HEK293 (cell line): ENCODE measurements around the gene LHB.
A peak's percentile ranks its signal among the peaks of the same experiment; 100 is the strongest.

Experiments
- CTCF ChIA-PET: fragments of 350-600 bp; formaldehyde crosslinking; extraction: SDS; loops from one replicate; lab custom pipeline; 2021; ENCODE audit warnings: antibody characterized with exemption; lab: Yijun Ruan, JAX
- POLR2A ChIA-PET: fragments of 300-600 bp; formaldehyde crosslinking; extraction: SDS; loops from one replicate; lab custom pipeline; 2020; ENCODE audit warnings: antibody characterized with exemption, inconsistent platforms; lab: Yijun Ruan, JAX
- H3K27ac ChIP-seq: fragments of 200-500 bp; sonication (Bioruptor generic); 2 replicates; pipeline ENCODE4 v1.5.1; 2014; ENCODE audit warnings: low read depth, low read length, control low read depth, inconsistent platforms; ENCODE audit errors: extremely low read depth
- H3K36me3 ChIP-seq, 2 experiments: fragments of 200-500 bp in 1 of 2; sonication (Bioruptor generic) in 1 of 2; 1 replicate in 1 of 2; 2 replicates in 1 of 2; pipeline ENCODE4 v1.5.1; 2014 to 2017; ENCODE audit warnings: inconsistent platforms in 2 of 2, low read length in 2 of 2; ENCODE audit not compliant: control insufficient read depth in 2 of 2, insufficient read depth in 1 of 2
- H3K4me1 ChIP-seq: fragments of 200-500 bp; sonication (Bioruptor generic); 2 replicates; pipeline ENCODE4 v1.5.1; 2014; ENCODE audit warnings: mild to moderate bottlenecking, low read length, inconsistent platforms; ENCODE audit not compliant: control insufficient read depth, insufficient read depth
- H3K4me3 ChIP-seq: 2 replicates; pipeline ENCODE4 v1.5.1; 2011; ENCODE audit warnings: low read depth, mild to moderate bottlenecking, control low read depth, low read length, moderate library complexity
- H3K9me3 ChIP-seq: fragments of 200-500 bp; sonication (Bioruptor generic); 2 replicates; pipeline ENCODE4 v1.5.1; 2014; ENCODE audit warnings: low read depth, low read length, inconsistent platforms; ENCODE audit not compliant: control insufficient read depth, insufficient read depth
- EGR2 ChIP-seq: fragments of 450-650 bp; formaldehyde crosslinking; IDR thresholded peaks from 2 replicates; pipeline ENCODE4 v1.5.1; 2016; ENCODE audit warnings: low read depth, missing biosample characterization, missing genetic modification characterization
- FEZF1 ChIP-seq: fragments of 450-650 bp; formaldehyde crosslinking; IDR thresholded peaks from 2 replicates; pipeline ENCODE4 v1.5.1; 2016; ENCODE audit warnings: missing biosample characterization, missing genetic modification characterization
- KLF1 ChIP-seq: fragments of 450-650 bp; formaldehyde crosslinking; IDR thresholded peaks from 2 replicates; pipeline ENCODE4 v1.5.1; 2016; ENCODE audit warnings: missing biosample characterization, missing genetic modification characterization
- MEIS1 ChIP-seq: sonication (generic); formaldehyde crosslinking; IDR thresholded peaks from 2 replicates; pipeline ENCODE4 v1.8.1; 2022; ENCODE audit warnings: missing genetic modification reagents, mild to moderate bottlenecking, borderline replicate concordance
- SP3 ChIP-seq: fragments of 450-650 bp; formaldehyde crosslinking; IDR thresholded peaks from 2 replicates; pipeline ENCODE4 v1.5.1; 2016; ENCODE audit warnings: missing biosample characterization, missing genetic modification characterization
- ZBTB8A ChIP-seq: fragments of 450-650 bp; formaldehyde crosslinking; IDR thresholded peaks from 2 replicates; pipeline ENCODE4 v1.5.1; 2016; ENCODE audit warnings: missing biosample characterization, missing genetic modification characterization
- ZNF112 ChIP-seq: fragments of 450-650 bp; formaldehyde crosslinking; IDR thresholded peaks from 2 replicates; pipeline ENCODE4 v1.5.0; 2017; ENCODE audit warnings: missing biosample characterization, missing genetic modification characterization
- ZNF214 ChIP-seq: fragments of 450-650 bp; formaldehyde crosslinking; IDR thresholded peaks from 2 replicates; pipeline ENCODE4 v1.5.1; 2017; ENCODE audit warnings: missing biosample characterization, mild to moderate bottlenecking, missing genetic modification characterization, borderline replicate concordance
- ZNF366 ChIP-seq: fragments of 450-650 bp; formaldehyde crosslinking; conservative IDR thresholded peaks from 2 replicates; pipeline ENCODE4 v1.5.1; 2016; ENCODE audit warnings: missing biosample characterization, missing genetic modification characterization
- ZNF398 ChIP-seq: fragments of 450-650 bp; formaldehyde crosslinking; IDR thresholded peaks from 2 replicates; pipeline ENCODE4 v1.5.1; 2017; ENCODE audit warnings: missing biosample characterization, missing genetic modification characterization
- ZNF473 ChIP-seq: fragments of 450-650 bp; formaldehyde crosslinking; IDR thresholded peaks from 2 replicates; pipeline ENCODE4 v1.5.1; 2017; ENCODE audit warnings: missing biosample characterization, missing genetic modification characterization
- ZNF561 ChIP-seq: fragments of 450-650 bp; IDR thresholded peaks from 2 replicates; pipeline ENCODE4 v1.5.1; 2018; ENCODE audit warnings: missing biosample characterization, missing genetic modification characterization, borderline replicate concordance
- ZNF610 ChIP-seq: fragments of 450-650 bp; formaldehyde crosslinking; IDR thresholded peaks from 2 replicates; pipeline ENCODE4 v1.5.1; 2016; ENCODE audit warnings: missing biosample characterization, missing genetic modification characterization, borderline replicate concordance
- ZSCAN23 ChIP-seq: fragments of 450-650 bp; formaldehyde crosslinking; IDR thresholded peaks from 2 replicates; pipeline ENCODE4 v1.5.1; 2016; ENCODE audit warnings: missing biosample characterization, missing genetic modification characterization
- TF ChIP-seq, protein P1 (sequence below): fragments of 450-650 bp; formaldehyde crosslinking; IDR thresholded peaks from 2 replicates; pipeline ENCODE4 v1.5.1; 2016; ENCODE audit warnings: missing biosample characterization, missing genetic modification characterization
- TF ChIP-seq, protein P2 (sequence below): fragments of 450-650 bp; formaldehyde crosslinking; IDR thresholded peaks from 2 replicates; pipeline ENCODE4 v1.5.1; 2016; ENCODE audit warnings: missing biosample characterization, missing genetic modification characterization

LHB gene

DNA sequence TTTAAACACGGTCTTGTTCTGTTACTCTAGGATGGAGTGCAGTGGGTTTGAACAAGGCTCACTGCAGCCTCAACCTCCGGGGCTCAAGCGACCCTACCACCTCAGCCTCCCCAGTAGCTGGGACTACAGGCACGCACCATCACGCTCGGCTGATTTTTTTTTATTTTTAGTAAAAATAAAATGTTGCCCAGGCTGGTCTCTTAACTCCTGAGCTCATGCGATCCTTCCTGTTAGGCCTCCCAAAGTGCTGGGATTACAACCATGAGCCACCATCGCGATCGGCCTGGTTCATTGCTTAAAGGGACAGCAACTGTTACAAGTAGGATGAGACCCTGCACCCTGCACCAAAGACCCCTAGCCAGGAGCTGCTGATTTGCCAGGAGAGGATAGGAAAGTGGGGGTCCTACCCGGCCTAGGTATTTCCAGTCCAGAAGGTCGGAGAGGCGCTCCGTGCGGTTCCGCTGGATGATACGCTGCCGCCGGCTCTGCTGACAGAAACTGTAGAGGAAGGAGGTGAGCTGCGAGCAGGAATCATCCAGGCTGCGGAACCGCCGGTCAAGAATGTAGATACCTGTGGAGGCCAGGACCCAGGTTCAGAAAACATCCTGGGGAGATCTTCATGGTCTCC is 46.6 kb downstream of the LHB start:
- Histone ChIP-seq H3K36me3 (peaks cover 20 to 67% of the 10 kb centered on the region in 2 experiments; a peak in 2 of 3 replicates), H3K27ac (no peak overlapping the region), H3K4me1 (0 out of 2 replicates have a peak, but pooled peaks cover 4% of the 10 kb centered on the region), H3K4me3 (no peak overlapping the region), H3K9me3 (no peaks in the 10 kb centered on the region)
- TF ChIP-seq SP3 (tag by site-specific recombination) = peak; percentile 11; the same call in 1 of the 2 replicates
- no peak for TF ChIP-seq EGR2 (tag by site-specific recombination)
- no peak for TF ChIP-seq FEZF1
- TF ChIP-seq, protein P1, sequence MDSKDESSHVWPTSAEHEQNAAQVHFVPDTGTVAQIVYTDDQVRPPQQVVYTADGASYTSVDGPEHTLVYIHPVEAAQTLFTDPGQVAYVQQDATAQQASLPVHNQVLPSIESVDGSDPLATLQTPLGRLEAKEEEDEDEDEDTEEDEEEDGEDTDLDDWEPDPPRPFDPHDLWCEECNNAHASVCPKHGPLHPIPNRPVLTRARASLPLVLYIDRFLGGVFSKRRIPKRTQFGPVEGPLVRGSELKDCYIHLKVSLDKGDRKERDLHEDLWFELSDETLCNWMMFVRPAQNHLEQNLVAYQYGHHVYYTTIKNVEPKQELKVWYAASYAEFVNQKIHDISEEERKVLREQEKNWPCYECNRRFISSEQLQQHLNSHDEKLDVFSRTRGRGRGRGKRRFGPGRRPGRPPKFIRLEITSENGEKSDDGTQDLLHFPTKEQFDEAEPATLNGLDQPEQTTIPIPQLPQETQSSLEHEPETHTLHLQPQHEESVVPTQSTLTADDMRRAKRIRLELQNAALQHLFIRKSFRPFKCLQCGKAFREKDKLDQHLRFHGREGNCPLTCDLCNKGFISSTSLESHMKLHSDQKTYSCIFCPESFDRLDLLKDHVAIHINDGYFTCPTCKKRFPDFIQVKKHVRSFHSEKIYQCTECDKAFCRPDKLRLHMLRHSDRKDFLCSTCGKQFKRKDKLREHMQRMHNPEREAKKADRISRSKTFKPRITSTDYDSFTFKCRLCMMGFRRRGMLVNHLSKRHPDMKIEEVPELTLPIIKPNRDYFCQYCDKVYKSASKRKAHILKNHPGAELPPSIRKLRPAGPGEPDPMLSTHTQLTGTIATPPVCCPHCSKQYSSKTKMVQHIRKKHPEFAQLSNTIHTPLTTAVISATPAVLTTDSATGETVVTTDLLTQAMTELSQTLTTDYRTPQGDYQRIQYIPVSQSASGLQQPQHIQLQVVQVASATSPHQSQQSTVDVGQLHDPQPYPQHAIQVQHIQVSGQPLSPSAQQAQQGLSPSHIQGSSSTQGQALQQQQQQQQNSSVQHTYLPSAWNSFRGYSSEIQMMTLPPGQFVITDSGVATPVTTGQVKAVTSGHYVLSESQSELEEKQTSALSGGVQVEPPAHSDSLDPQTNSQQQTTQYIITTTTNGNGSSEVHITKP = no peak
- CTCF ChIA-PET = interaction anchor here (0.6 to 5.5 kb wide), 56 partner anchors 8 to 432 kb away, joined by 3 to 63 read pairs (median 4); partner anchors contain the start of genes DHDH, GYS1, HSD17B14 and NUCB1
- POLR2A ChIA-PET = interaction anchor here (0.5 to 3.2 kb wide), 13 partner anchors 8 to 182 kb away, joined by 3 to 16 read pairs (median 4); partner anchors contain the start of genes DHDH, GYS1, NUCB1 and PPP1R15A

- ChIA-PET POLR2A (interaction anchor here (1.3 to 3.2 kb wide), 6 partner anchors 8 to 174 kb away, joined by 3 to 16 read pairs (median 11); partner anchors contain the start of genes GYS1, PPP1R15A and RUVBL2), CTCF (interaction anchor here (0.6 to 5.5 kb wide), 21 partner anchors 10 to 331 kb away, joined by 3 to 63 read pairs (median 4); partner anchors contain the start of genes DHDH, GYS1, HSD17B14 and RUVBL2)
- Histone ChIP-seq H3K9me3 (no peaks in the 10 kb centered on the region), H3K4me3 (no peak overlapping the region), H3K27ac (no peak overlapping the region), H3K36me3 (peaks cover 14 to 65% of the 10 kb centered on the region in 2 experiments; a peak in 2 of 3 replicates), H3K4me1 (peaks cover 6% of the 10 kb centered on the region)
- TF ChIP-seq ZNF112 (tag by site-specific recombination) (no peak), ZBTB8A (tag by site-specific recombination) (no peak), ZNF561 (tag by site-specific recombination) (no peak)
These were observed 47.4 kb downstream of the LHB start for GRCh38 chr19:48969276-48970138.

DNA sequence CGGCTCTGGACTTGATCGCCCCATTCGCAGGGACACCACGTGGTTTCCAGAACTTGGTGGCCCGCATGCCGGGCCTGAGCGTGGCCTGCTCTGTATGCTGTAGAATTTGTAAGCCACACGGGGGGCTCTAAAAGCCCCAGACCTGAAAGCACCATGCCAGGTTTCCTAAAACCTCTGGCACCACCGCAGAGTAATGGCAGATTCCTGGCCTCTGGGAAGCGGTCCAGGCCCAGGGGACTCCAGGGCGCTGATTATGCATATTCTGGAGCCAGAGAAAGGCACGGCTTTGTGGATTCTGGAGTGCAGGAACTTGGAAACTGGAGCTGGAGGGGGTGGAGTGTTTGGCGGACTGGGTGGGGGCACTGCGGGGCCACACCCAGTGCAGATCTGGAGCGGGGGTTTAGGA is 48.1 kb downstream of the LHB start:
- Histone ChIP-seq H3K4me1 (peaks cover 13% of the 10 kb centered on the region), H3K4me3 (no peak overlapping the region), H3K27ac (no peak overlapping the region), H3K36me3 (peaks cover 14 to 58% of the 10 kb centered on the region in 2 experiments; a peak in 2 of 3 replicates), H3K9me3 (no peaks in the 10 kb centered on the region)
- POLR2A ChIA-PET = interaction anchor here (2.4 kb wide), 1 partner anchor 173 kb away, joined by 9 read pairs; no protein-coding TSS in a partner anchor
- TF ChIP-seq KLF1 (tag by site-specific recombination) (peak; percentile 96), ZNF610 (tag by site-specific recombination) (no peak)
- CTCF ChIA-PET = interaction anchor here (0.7 kb wide), 1 partner anchor 125 kb away, joined by 3 read pairs; no protein-coding TSS in a partner anchor

DNA sequence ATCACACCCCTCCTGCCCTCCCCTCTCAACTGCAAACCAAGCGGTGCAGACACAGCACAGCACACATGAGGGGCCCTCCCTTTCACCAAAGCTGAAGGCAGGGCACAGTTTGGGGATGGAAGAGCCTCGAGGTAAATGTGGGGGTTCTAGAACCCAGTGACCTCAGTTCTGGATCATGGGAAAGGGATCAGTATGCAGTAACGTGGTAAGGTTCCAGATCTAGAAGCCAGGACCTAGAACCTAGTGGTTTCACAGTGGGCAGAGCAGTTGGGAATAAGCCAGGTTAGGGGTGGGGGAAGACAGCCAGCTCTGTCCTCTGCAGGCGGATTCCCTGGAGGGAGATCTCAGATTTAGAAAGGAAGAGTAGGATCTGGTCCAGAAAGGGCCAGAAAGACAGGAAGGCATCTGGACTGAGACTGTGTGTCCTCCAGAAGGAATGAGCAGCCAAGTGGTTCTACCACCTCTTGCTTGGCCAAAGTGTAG is 48.7 kb downstream of the LHB start:
- peaks cover 10 to 55% of the 10 kb centered on the region in 2 experiments; a peak in 2 of 3 replicates for H3K36me3 ChIP-seq
- ChIA-PET CTCF (interaction anchor here (0.5 to 1.8 kb wide), 3 partner anchors 30 to 748 kb away, joined by 3 to 7 read pairs (median 6); no protein-coding TSS in a partner anchor), POLR2A (interaction anchor here (1.2 to 4.2 kb wide), 5 partner anchors 9 to 323 kb away, joined by 3 to 34 read pairs (median 9); partner anchors contain the start of genes BAX, GYS1, PPP1R15A and RUVBL2)
- no peak overlapping the region for H3K27ac ChIP-seq
- H3K4me1 ChIP-seq = peaks cover 19% of the 10 kb centered on the region
- H3K4me3 ChIP-seq = no peak overlapping the region
- H3K9me3 ChIP-seq = no peaks in the 10 kb centered on the region
- no peak for TF ChIP-seq ZNF214 (tag by site-specific recombination)
- TF ChIP-seq ZSCAN23 (tag by site-specific recombination) = no peak
- no peak for TF ChIP-seq ZNF366 (tag by site-specific recombination)
- TF ChIP-seq, protein P2, sequence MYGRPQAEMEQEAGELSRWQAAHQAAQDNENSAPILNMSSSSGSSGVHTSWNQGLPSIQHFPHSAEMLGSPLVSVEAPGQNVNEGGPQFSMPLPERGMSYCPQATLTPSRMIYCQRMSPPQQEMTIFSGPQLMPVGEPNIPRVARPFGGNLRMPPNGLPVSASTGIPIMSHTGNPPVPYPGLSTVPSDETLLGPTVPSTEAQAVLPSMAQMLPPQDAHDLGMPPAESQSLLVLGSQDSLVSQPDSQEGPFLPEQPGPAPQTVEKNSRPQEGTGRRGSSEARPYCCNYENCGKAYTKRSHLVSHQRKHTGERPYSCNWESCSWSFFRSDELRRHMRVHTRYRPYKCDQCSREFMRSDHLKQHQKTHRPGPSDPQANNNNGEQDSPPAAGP (tag by site-specific recombination) = no peak
- TF ChIP-seq ZNF473 (tag by site-specific recombination) = no peak
- no peak for TF ChIP-seq MEIS1 (CRISPR knock-in tag)
- peak; percentile 79 for TF ChIP-seq ZNF398 (tag by site-specific recombination)
